Endothelial cell of umbilical vein (primary cell): ENCODE results near the gene CC2D1A.

ENCODE experiments used
- EZH2 ChIP-seq: IDR thresholded peaks from 2 replicates; pipeline ENCODE4 v1.6.1; 2012; ENCODE audit warnings: borderline replicate concordance, low read depth, mild to moderate bottlenecking, moderate library complexity, low read length, inconsistent platforms; ENCODE audit not compliant: severe bottlenecking
- GATA2 ChIP-seq: IDR thresholded peaks from 2 replicates; pipeline ENCODE4 v1.7.0; 2011; ENCODE audit warnings: low read depth, mild to moderate bottlenecking, moderate library complexity, mixed read lengths, low read length; ENCODE audit not compliant: insufficient read length, insufficient read depth
- JUN ChIP-seq: IDR thresholded peaks from 2 replicates; pipeline ENCODE4 v1.6.1; 2011; ENCODE audit warnings: borderline replicate concordance, low read depth; ENCODE audit not compliant: insufficient read length, insufficient read depth
- POLR2A ChIP-seq: IDR thresholded peaks from 2 replicates; pipeline ENCODE4 v1.6.1; 2012; ENCODE audit warnings: low read depth, mild to moderate bottlenecking, control low read depth, low read length
- POLR2AphosphoS5 ChIP-seq: IDR thresholded peaks from 2 replicates; pipeline ENCODE4 v1.6.1; 2012; ENCODE audit warnings: low read depth, mild to moderate bottlenecking, control low read depth, low read length, moderate library complexity; ENCODE audit not compliant: insufficient read depth
- TF ChIP-seq, protein P1 (sequence below), 2 donors: IDR thresholded peaks; 1 replicate in 1 of 2; 2 replicates in 1 of 2; pipeline ENCODE4 v1.5.1; 2011; ENCODE audit warnings: low read length in 2 of 2, mild to moderate bottlenecking in 2 of 2, moderate library complexity in 2 of 2, control low read depth in 1 of 2, inconsistent platforms in 1 of 2, low read depth in 1 of 2; ENCODE audit not compliant: insufficient read depth in 1 of 2; ENCODE audit errors: extremely low read depth in 1 of 2

DNA sequence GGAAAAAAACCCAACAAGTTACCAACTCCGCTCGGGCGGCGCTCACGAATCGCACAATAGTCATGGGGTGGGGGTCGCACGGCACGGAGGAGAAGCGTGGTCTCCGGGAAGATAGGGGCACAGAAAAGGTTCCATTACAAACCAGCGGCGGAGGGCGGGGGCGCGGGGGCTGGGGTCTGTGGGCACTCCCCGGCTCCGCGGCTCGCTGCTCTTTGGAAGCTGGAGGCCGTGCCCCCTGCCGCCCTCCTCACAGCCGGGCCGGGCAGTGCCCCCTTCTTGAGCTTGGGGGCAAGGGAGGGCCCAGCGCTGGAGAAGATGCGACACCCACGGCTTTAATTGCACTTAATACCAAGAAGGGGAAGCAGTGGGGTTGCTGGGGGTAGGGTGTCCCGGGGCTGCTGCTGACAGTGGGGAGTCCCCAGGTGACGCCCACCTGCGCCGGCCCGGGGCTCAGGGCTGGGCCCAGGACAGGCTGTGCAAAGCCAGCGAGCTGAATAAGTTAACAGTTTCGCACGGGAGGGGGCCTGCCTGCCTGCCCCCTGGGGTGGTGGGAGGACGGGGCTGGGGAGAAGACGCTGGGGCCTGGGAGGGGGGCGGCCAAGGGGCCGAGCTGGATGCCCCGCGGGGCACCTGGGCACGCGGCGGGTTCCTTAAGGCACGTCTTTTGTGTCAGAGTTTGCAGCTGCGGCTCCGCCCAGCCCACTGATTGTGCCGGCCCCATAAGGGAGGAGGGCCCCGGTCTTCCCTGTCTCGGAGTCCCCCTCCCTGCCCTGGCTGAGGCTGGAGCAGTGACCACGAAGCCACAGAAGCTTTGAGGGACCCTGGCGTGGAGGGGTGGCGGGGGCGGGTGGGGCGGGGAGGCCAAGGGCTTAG lies 56.1 kb downstream of the CC2D1A start:
- TF ChIP-seq, protein P1, sequence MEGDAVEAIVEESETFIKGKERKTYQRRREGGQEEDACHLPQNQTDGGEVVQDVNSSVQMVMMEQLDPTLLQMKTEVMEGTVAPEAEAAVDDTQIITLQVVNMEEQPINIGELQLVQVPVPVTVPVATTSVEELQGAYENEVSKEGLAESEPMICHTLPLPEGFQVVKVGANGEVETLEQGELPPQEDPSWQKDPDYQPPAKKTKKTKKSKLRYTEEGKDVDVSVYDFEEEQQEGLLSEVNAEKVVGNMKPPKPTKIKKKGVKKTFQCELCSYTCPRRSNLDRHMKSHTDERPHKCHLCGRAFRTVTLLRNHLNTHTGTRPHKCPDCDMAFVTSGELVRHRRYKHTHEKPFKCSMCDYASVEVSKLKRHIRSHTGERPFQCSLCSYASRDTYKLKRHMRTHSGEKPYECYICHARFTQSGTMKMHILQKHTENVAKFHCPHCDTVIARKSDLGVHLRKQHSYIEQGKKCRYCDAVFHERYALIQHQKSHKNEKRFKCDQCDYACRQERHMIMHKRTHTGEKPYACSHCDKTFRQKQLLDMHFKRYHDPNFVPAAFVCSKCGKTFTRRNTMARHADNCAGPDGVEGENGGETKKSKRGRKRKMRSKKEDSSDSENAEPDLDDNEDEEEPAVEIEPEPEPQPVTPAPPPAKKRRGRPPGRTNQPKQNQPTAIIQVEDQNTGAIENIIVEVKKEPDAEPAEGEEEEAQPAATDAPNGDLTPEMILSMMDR (IDR thresholded peaks at IDR 0.05; ENCODE audit: extremely low read depth in 1 of 2, insufficient read depth in 1 of 2, low read depth in 1 of 2, low read length in 2 of 2), result no peak
- no peak for TF ChIP-seq POLR2A
- TF ChIP-seq POLR2AphosphoS5, result no peak
- no peak for TF ChIP-seq JUN
- TF ChIP-seq EZH2, result no peak
- no peak for TF ChIP-seq GATA2
